Neural progenitor cell (in vitro differentiated cells): ENCODE measurements around the gene AATK. TPM values are rescaled to one million over a fixed set of nuclear protein-coding genes. Genes with fewer than 3 reads are reported as not detected.

Experiments
- DNase-seq: peaks from one replicate; pipeline ENCODE4 v3.0.0-alpha.2; 2016; ENCODE audit warnings: low spot score
- H2AFZ ChIP-seq: fragments of 200-600 bp; sonication (generic); replicated peaks from 2 replicates; pipeline ENCODE4 v1.6.1; 2016; ENCODE audit warnings: antibody characterized with exemption
- H3F3A ChIP-seq: fragments of 200-600 bp; sonication (generic); 2 replicates; pipeline ENCODE4 v1.6.1; 2016; ENCODE audit warnings: antibody characterized with exemption, low read depth
- H3K27ac ChIP-seq: fragments of 200-600 bp; sonication (generic); 2 replicates; pipeline ENCODE4 v1.5.1; 2016; ENCODE audit warnings: mild to moderate bottlenecking
- H3K27me3 ChIP-seq: fragments of 200-600 bp; sonication (generic); 2 replicates; pipeline ENCODE4 v1.6.1; 2016; ENCODE audit warnings: mild to moderate bottlenecking, moderate library complexity
- H3K36me3 ChIP-seq: fragments of 200-600 bp; sonication (generic); 2 replicates; pipeline ENCODE4 v1.5.1; 2016
- H3K4me1 ChIP-seq: fragments of 200-600 bp; sonication (generic); 2 replicates; pipeline ENCODE4 v1.6.1; 2016; ENCODE audit warnings: mixed run types
- H3K4me2 ChIP-seq: fragments of 200-600 bp; sonication (generic); 2 replicates; pipeline ENCODE4 v1.6.1; 2016
- H3K4me3 ChIP-seq: fragments of 200-600 bp; sonication (generic); 2 replicates; pipeline ENCODE4 v1.5.1; 2016
- H3K79me2 ChIP-seq: fragments of 200-600 bp; sonication (generic); 2 replicates; pipeline ENCODE4 v1.6.1; 2016; ENCODE audit warnings: low read depth
- H3K9ac ChIP-seq: fragments of 200-600 bp; sonication (generic); 2 replicates; pipeline ENCODE4 v1.6.1; 2016
- H3K9me3 ChIP-seq: fragments of 200-600 bp; sonication (generic); 2 replicates; pipeline ENCODE4 v1.5.1; 2016; ENCODE audit warnings: low read depth
- H4K20me1 ChIP-seq: fragments of 200-600 bp; sonication (generic); 2 replicates; pipeline ENCODE4 v1.6.1; 2016; ENCODE audit warnings: low read depth
- H3K27ac Mint-ChIP-seq: 3 replicates; pipeline ENCODE4 v1.8.0; 2021; ENCODE audit warnings: mixed read lengths
- H3K27me3 Mint-ChIP-seq: 2 replicates; pipeline ENCODE4 v1.8.0; 2022; ENCODE audit warnings: low read depth, mild to moderate bottlenecking, inconsistent platforms, moderate library complexity, mixed read lengths; ENCODE audit not compliant: insufficient read depth
- H3K36me3 Mint-ChIP-seq: 3 replicates; pipeline ENCODE4 v1.8.0; 2021; ENCODE audit warnings: mixed read lengths
- H3K4me1 Mint-ChIP-seq: 3 replicates; pipeline ENCODE4 v1.8.0; 2021; ENCODE audit warnings: mixed read lengths
- H3K4me3 Mint-ChIP-seq: 3 replicates; pipeline ENCODE4 v1.8.0; 2021; ENCODE audit warnings: mild to moderate bottlenecking, moderate library complexity, mixed read lengths
- H3K9me3 Mint-ChIP-seq: 3 replicates; pipeline ENCODE4 v1.8.0; 2020; ENCODE audit warnings: mixed read lengths
- CTCF ChIP-seq: fragments of 200-600 bp; sonication (generic); IDR thresholded peaks from 2 replicates; pipeline ENCODE4 v1.5.1; 2017; ENCODE audit warnings: antibody characterized with exemption, mild to moderate bottlenecking
- EZH2 ChIP-seq: fragments of 200-600 bp; sonication (generic); IDR thresholded peaks from 2 replicates; pipeline ENCODE4 v1.6.1; 2017; ENCODE audit warnings: antibody characterized with exemption, mild to moderate bottlenecking, moderate library complexity
- EZH2phosphoT487 ChIP-seq: fragments of 200-600 bp; sonication (generic); IDR thresholded peaks from 2 replicates; pipeline ENCODE4 v1.6.1; 2017; ENCODE audit warnings: antibody characterized with exemption
- total RNA-seq: library from RNA; depleted of rRNA; stranded (reverse); fragments of >200 nt; gene quantifications from 2 replicates; pipeline ENCODE4 v1.2.3, GENCODE V29; 2015; ENCODE audit warnings: low replicate concordance

Gene AATK
- total RNA-seq, 1 donor from 2014 or later: 0.32 TPM

GRCh38 chr17:81129711-81130367, 36.2 kb downstream of the AATK start:
- Mint-ChIP-seq H3K36me3 (no peaks in the 10 kb centered on the region), H3K27ac (no peak overlapping the region), H3K4me3 (no peak overlapping the region), H3K27me3 (no peaks in the 10 kb centered on the region), H3K9me3 (no peaks in the 10 kb centered on the region), H3K4me1 (peaks cover 5% of the 10 kb centered on the region)
- H4K20me1 ChIP-seq: no peaks in the 10 kb centered on the region
- H3F3A ChIP-seq: no peaks in the 10 kb centered on the region
- H3K79me2 ChIP-seq: no peaks in the 10 kb centered on the region
- no peak overlapping the region for H3K9ac ChIP-seq
- no peaks in the 10 kb centered on the region for H3K27me3 ChIP-seq
- H3K36me3 ChIP-seq: no peaks in the 10 kb centered on the region
- no peak overlapping the region for H3K4me2 ChIP-seq
- TF ChIP-seq CTCF (no peak), EZH2 (no peak), EZH2phosphoT487 (no peak)
- no peaks in the 10 kb centered on the region for H3K9me3 ChIP-seq
- H3K4me1 ChIP-seq: peaks cover 19% of the 10 kb centered on the region
- no peak for DNase-seq
- no peak overlapping the region for H3K4me3 ChIP-seq
- H2AFZ ChIP-seq: no peak overlapping the region
- no peak overlapping the region for H3K27ac ChIP-seq

DNA sequence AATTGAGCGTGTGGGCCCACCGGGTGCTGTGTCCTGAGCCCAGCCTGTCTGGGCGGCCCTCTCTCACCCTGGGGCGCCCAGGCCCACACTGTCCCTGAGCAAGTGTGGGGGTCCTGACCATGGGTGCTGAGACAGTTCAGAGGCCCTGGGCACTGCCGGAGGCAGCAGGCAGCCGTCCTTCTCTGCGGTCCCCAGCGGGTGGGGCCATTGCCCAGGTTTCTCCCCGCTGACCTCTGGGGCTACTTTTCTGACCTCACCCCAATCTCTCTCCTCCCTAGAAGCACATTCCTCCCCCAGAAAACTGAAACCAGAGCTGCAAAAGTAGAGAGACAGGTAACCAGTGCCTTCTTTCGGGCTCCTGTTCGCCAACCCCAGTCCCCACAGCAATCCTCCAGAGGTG, 36.7 kb downstream of the AATK start:
- no peaks in the 10 kb centered on the region for H3K9me3 ChIP-seq
- Mint-ChIP-seq H3K9me3 (no peaks in the 10 kb centered on the region), H3K27me3 (no peaks in the 10 kb centered on the region), H3K27ac (peak overlapping the region; percentile 30), H3K4me1 (peaks cover 5% of the 10 kb centered on the region), H3K36me3 (no peaks in the 10 kb centered on the region), H3K4me3 (no peak overlapping the region)
- no peaks in the 10 kb centered on the region for H3F3A ChIP-seq
- no peaks in the 10 kb centered on the region for H3K79me2 ChIP-seq
- no peaks in the 10 kb centered on the region for H4K20me1 ChIP-seq
- H2AFZ ChIP-seq: no peak overlapping the region
- H3K27me3 ChIP-seq: no peaks in the 10 kb centered on the region
- no peak overlapping the region for H3K9ac ChIP-seq
- H3K4me2 ChIP-seq: no peak overlapping the region
- no peak overlapping the region for H3K4me3 ChIP-seq
- H3K36me3 ChIP-seq: no peaks in the 10 kb centered on the region
- TF ChIP-seq EZH2phosphoT487: no peak
- peak; percentile 45 for TF ChIP-seq CTCF
- H3K27ac ChIP-seq: no peak overlapping the region
- H3K4me1 ChIP-seq: peaks cover 19% of the 10 kb centered on the region
- peak; percentile 50 for DNase-seq

GRCh38 chr17:81128774-81129173, 37.2 kb downstream of the AATK start:
- Mint-ChIP-seq H3K27ac (no peak overlapping the region), H3K36me3 (no peaks in the 10 kb centered on the region), H3K4me3 (no peak overlapping the region), H3K27me3 (no peaks in the 10 kb centered on the region), H3K9me3 (no peaks in the 10 kb centered on the region), H3K4me1 (peaks cover 5% of the 10 kb centered on the region)
- H3K4me1 ChIP-seq: peaks cover 19% of the 10 kb centered on the region
- no peaks in the 10 kb centered on the region for H3K36me3 ChIP-seq
- no peaks in the 10 kb centered on the region for H4K20me1 ChIP-seq
- no peak for TF ChIP-seq EZH2
- H3K79me2 ChIP-seq: no peaks in the 10 kb centered on the region
- no peak overlapping the region for H3K9ac ChIP-seq
- no peak overlapping the region for H3K4me3 ChIP-seq
- H3K27ac ChIP-seq: no peak overlapping the region
- H2AFZ ChIP-seq: no peak overlapping the region
- DNase-seq: no peak
- no peaks in the 10 kb centered on the region for H3K9me3 ChIP-seq
- no peaks in the 10 kb centered on the region for H3F3A ChIP-seq
- no peaks in the 10 kb centered on the region for H3K27me3 ChIP-seq
- H3K4me2 ChIP-seq: no peak overlapping the region

GRCh38 chr17:81128338-81128737, 37.7 kb downstream of the AATK start:
- no peaks in the 10 kb centered on the region for H4K20me1 ChIP-seq
- H3K9ac ChIP-seq: no peak overlapping the region
- H3K4me3 ChIP-seq: no peak overlapping the region
- Mint-ChIP-seq H3K27me3 (no peaks in the 10 kb centered on the region), H3K36me3 (no peaks in the 10 kb centered on the region), H3K9me3 (no peaks in the 10 kb centered on the region), H3K4me1 (peaks cover 5% of the 10 kb centered on the region), H3K4me3 (no peak overlapping the region), H3K27ac (no peak overlapping the region)
- H3K36me3 ChIP-seq: no peaks in the 10 kb centered on the region
- no peaks in the 10 kb centered on the region for H3K9me3 ChIP-seq
- no peak for TF ChIP-seq EZH2phosphoT487
- no peak for TF ChIP-seq EZH2
- H3K27me3 ChIP-seq: no peaks in the 10 kb centered on the region
- H3K79me2 ChIP-seq: no peaks in the 10 kb centered on the region
- H3K27ac ChIP-seq: no peak overlapping the region
- no peaks in the 10 kb centered on the region for H3F3A ChIP-seq
- no peak overlapping the region for H3K4me2 ChIP-seq
- no peak overlapping the region for H2AFZ ChIP-seq
- no peak for DNase-seq
- peaks cover 19% of the 10 kb centered on the region for H3K4me1 ChIP-seq
